ENCODE results near the gene TRIM63. TPM values are rescaled to one million over a fixed set of nuclear protein-coding genes. Genes with fewer than 3 reads are reported as not detected.

The TRIM63 gene
- polyA plus RNA-seq, 1 of the 3 experiments (the other 2 are of a cell fraction): not detected

GRCh38 chr1:26035959-26036755 is 31.3 kb downstream of the TRIM63 start (continued):
- TF ChIP-seq CTCF (IDR thresholded peaks at IDR 0.05): peak; percentile 95

GRCh38 chr1:26035203-26035958 is 32.0 kb downstream of the TRIM63 start:
- Histone ChIP-seq H2AFZ (ENCODE audit: low read depth) (peak overlapping the region; percentile 100), H3K4me2 (peak overlapping the region; percentile 98), H3K9me3 (no peaks in the 10 kb centered on the region), H4K20me1 (ENCODE audit: insufficient read depth) (no peaks in the 10 kb centered on the region), H3K27me3 (ENCODE audit: insufficient read depth) (0 out of 2 replicates have a peak, but pooled peaks cover under 1% of the 10 kb centered on the region), H3K27ac (ENCODE audit: low read depth in 2 of 2, low read length in 1 of 2) (peak overlapping the region; percentile 28 to 69; a peak in 3 of 4 replicates), H3K9me2 (no peaks in the 10 kb centered on the region), H3F3A (replicated peaks; ENCODE audit: insufficient read depth) (peaks cover 4% of the 10 kb centered on the region), H3K36me3 (replicated peaks in 1 of 2; ENCODE audit: control insufficient read depth in 1 of 2, insufficient read depth in 2 of 2, low read length in 1 of 2) (no peaks in the 10 kb centered on the region), H3K9ac (peak overlapping the region; percentile 66; the same call in 1 of the 2 replicates), H3K4me3 (ENCODE audit: low read depth in 2 of 2, low read length in 1 of 2) (peak overlapping the region; percentile 87 to 99), H3K4me1 (ENCODE audit: control insufficient read depth in 1 of 2, insufficient read depth in 2 of 2, low read depth in 1 of 2, low read length in 1 of 2) (peaks cover 0 to 12% of the 10 kb centered on the region in 2 experiments; a peak in 1 of 4 replicates), H3K79me2 (ENCODE audit: insufficient read depth) (no peaks in the 10 kb centered on the region)
- WGBS (ENCODE audit: low lambda C conversion rate): 0% methylated on average over 20 of the region's 60 CpGs
- peak; percentile 99 for DNase-seq
- TF ChIP-seq POLR2AphosphoS5 (IDR thresholded peaks at IDR 0.05; ENCODE audit: low read depth, low read length) (peak; percentile 42; the same call in 1 of the 2 replicates), SIN3A (IDR thresholded peaks at IDR 0.05; ENCODE audit: borderline replicate concordance, low read depth, low read length) (0 out of 2 replicates have a peak, but pooled peaks have one; percentile 6), IRF3 (IDR thresholded peaks at IDR 0.05; ENCODE audit: low read depth, low read length) (no peak), CTCF (IDR thresholded peaks at IDR 0.05) (peak; percentile 37; the same call in 1 of the 2 replicates), RFX5 (IDR thresholded peaks at IDR 0.05; ENCODE audit: low read length) (peak; percentile 86), SMC3 (IDR thresholded peaks at IDR 0.05; ENCODE audit: low read depth, low read length) (no peak), MXI1 (IDR thresholded peaks at IDR 0.05; ENCODE audit: low read depth, low read length) (0 out of 2 replicates have a peak, but pooled peaks have one; percentile 21), FOSL2 (IDR thresholded peaks at IDR 0.05; ENCODE audit: borderline replicate concordance, low read depth) (no peak)
- TF ChIP-seq, protein P1, sequence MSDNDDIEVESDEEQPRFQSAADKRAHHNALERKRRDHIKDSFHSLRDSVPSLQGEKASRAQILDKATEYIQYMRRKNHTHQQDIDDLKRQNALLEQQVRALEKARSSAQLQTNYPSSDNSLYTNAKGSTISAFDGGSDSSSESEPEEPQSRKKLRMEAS (IDR thresholded peaks at IDR 0.05; ENCODE audit: low read depth): peak; percentile 52; the same call in 1 of the 2 replicates
- TF ChIP-seq, protein P2, sequence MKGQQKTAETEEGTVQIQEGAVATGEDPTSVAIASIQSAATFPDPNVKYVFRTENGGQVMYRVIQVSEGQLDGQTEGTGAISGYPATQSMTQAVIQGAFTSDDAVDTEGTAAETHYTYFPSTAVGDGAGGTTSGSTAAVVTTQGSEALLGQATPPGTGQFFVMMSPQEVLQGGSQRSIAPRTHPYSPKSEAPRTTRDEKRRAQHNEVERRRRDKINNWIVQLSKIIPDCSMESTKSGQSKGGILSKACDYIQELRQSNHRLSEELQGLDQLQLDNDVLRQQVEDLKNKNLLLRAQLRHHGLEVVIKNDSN (IDR thresholded peaks at IDR 0.05; ENCODE audit: borderline replicate concordance, low read depth): 0 out of 2 replicates have a peak, but pooled peaks have one; percentile 4
- ChIA-PET CTCF (interaction anchor here (0.6 to 4.1 kb wide), 44 partner anchors 8 to 849 kb away, joined by 3 to 58 read pairs (median 4); partner anchors contain the start of genes CEP85, PAFAH2, PDIK1L and TRIM63), POLR2A (interaction anchor here (0.7 to 2.1 kb wide), 4 partner anchors 14 to 198 kb away, joined by 3 to 13 read pairs (median 4); partner anchors contain the start of gene EXTL1)

Measured in SK-N-SH (cell line).